ENCODE results near the gene TMPRSS13. TPM values are rescaled to one million over a fixed set of nuclear protein-coding genes. Genes with fewer than 3 reads are reported as not detected.

Gene TMPRSS13
- total and polyA plus RNA-seq, 9 of the 15 experiments (the other 6 are each of a cell fraction or from before 2014, with no cell fraction given), result 0.11 to 0.29 (median 0.15) TPM

- CTCF ChIA-PET (ENCODE audit: low intra/inter-chr PET ratio), result interaction anchor here (3.5 kb wide), 1 partner anchor 102 kb away, joined by 16 read pairs; no protein-coding TSS in a partner anchor
- Histone ChIP-seq H4K20me1 (replicated peaks; ENCODE audit: control insufficient read depth, insufficient read depth, low read length) (no peaks in the 10 kb centered on the region), H3K4me1 (replicated peaks in 1 of 2; ENCODE audit: control insufficient read depth in 2 of 2, insufficient read depth in 2 of 2, low read length in 2 of 2) (peaks cover 29 to 49% of the 10 kb centered on the region in 2 experiments), H3K9ac (ENCODE audit: insufficient read depth in 1 of 2, low read depth in 2 of 2, low read length in 2 of 2) (peak overlapping the region in 1 of 2 experiments; percentile 71; a peak in 2 of 4 replicates), H3K4me3 (no peak overlapping the region), H3K4me2 (ENCODE audit: insufficient read depth, low read length) (no peak overlapping the region), H3K9me3 (replicated peaks; ENCODE audit: control insufficient read depth, insufficient read depth, low read depth, low read length) (no peaks in the 10 kb centered on the region), H3K79me2 (ENCODE audit: control insufficient read depth, insufficient read depth, low read length) (no peaks in the 10 kb centered on the region), H3K36me3 (ENCODE audit: control insufficient read depth, insufficient read depth, low read length) (no peaks in the 10 kb centered on the region), H2AFZ (ENCODE audit: low read depth, low read length) (peak overlapping the region; percentile 42; the same call in 1 of the 2 replicates), H3K27me3 (ENCODE audit: control insufficient read depth in 2 of 2, insufficient read depth in 2 of 2, low read length in 2 of 2) (no peaks in the 10 kb centered on the region), H3K27ac (ENCODE audit: extremely low read depth, low read depth, low read length) (no peak overlapping the region), H3K9me1 (ENCODE audit: control insufficient read depth, insufficient read depth, low read length) (peaks cover 3% of the 10 kb centered on the region)
- in situ Hi-C loops (cut with MboI) (no loop called here), intact Hi-C loops (cut with micrococcal nuclease) (loop anchor here (1.0 to 5.0 kb wide), 3 partner anchors 36 to 102 kb away; partner anchors contain the start of gene IL10RA)
- BruUV-seq (replicated peaks), result no TSS peak
- FAIRE-seq (no peak), DNase-seq (ENCODE audit: extremely low read depth in 1 of 4, low spot score in 3 of 4) (no peak), ATAC-seq (peak; percentile 23)
- POLR2A ChIA-PET, result interaction anchor here (0.5 to 1.5 kb wide), 11 partner anchors 9 to 108 kb away, joined by 3 to 5 read pairs (median 3); no protein-coding TSS in a partner anchor
- WGBS (ENCODE audit: insufficient coverage, low coverage, missing lambda C conversion rate), result 55% methylated on average over 15 of the region's 15 CpGs
- TF ChIP-seq TCF15 (CRISPR knock-in tag; IDR thresholded peaks at IDR 0.05) (no peak), CREM (IDR thresholded peaks at IDR 0.05; ENCODE audit: low read depth) (no peak), HCFC1 (IDR thresholded peaks at IDR 0.05; ENCODE audit: low read depth, low read length) (no peak), NFIC (IDR thresholded peaks at IDR 0.05) (no peak), SMARCC2 (IDR thresholded peaks at IDR 0.05; ENCODE audit: low read depth) (no peak), ZNF699 (CRISPR knock-in tag; IDR thresholded peaks at IDR 0.05; ENCODE audit: insufficient replicate concordance) (no peak), ELK3 (CRISPR knock-in tag; IDR thresholded peaks at IDR 0.05) (no peak), PBX2 (CRISPR knock-in tag; IDR thresholded peaks at IDR 0.05; ENCODE audit: low read depth) (no peak), PBX2 (tag; conservative IDR thresholded peaks at IDR 0.05; ENCODE audit: low read depth) (peak; percentile 82), EP300 (IDR thresholded peaks at IDR 0.05; ENCODE audit: low read length) (no peak), RBFOX2 (IDR thresholded peaks at IDR 0.05; ENCODE audit: low read depth, low read length) (no peak), GABPB1 (CRISPR knock-in tag; IDR thresholded peaks at IDR 0.05) (no peak), CREB3L1 (IDR thresholded peaks at IDR 0.05; ENCODE audit: borderline replicate concordance, low read depth) (no peak), MEIS2 (IDR thresholded peaks at IDR 0.05; ENCODE audit: partially characterized antibody) (peak; percentile 89), ETS2 (tag; IDR thresholded peaks at IDR 0.05; ENCODE audit: borderline replicate concordance, poor library complexity, severe bottlenecking) (peak; percentile 19)
These were observed 22.1 kb upstream of the TMPRSS13 start for GRCh38 chr11:117950993-117951961.

All from K562 (cell line).